Measurements from ENCODE around the gene MED13. TPM values are rescaled to one million over a fixed set of nuclear protein-coding genes. Genes with fewer than 3 reads are reported as not detected.
"Not testable (repeated sequence)": the region's sequence is repeated elsewhere in the genome, so short reads cannot be mapped to it uniquely, and the experiment has no call there.

Gene MED13
- total RNA-seq, 1 donor from 2014 or later: 65.7 TPM

GRCh38 chr17:62017496-62017895, 47.6 kb downstream of the MED13 start:
- H3K27me3 ChIP-seq: no peaks in the 10 kb centered on the region
- ATAC-seq: no peak
- no peak for DNase-seq
- no peaks in the 10 kb centered on the region for H3K4me1 ChIP-seq
- peaks cover 51% of the 10 kb centered on the region for H3K36me3 ChIP-seq
- no peak overlapping the region for H3K4me3 ChIP-seq
- H3K27ac ChIP-seq: no peak overlapping the region
- no peaks in the 10 kb centered on the region for H3K9me3 ChIP-seq
- intact Hi-C loops (cut with DNase I): no loop called here
- no peak for TF ChIP-seq CTCF (IDR thresholded peaks at IDR 0.05)

DNA sequence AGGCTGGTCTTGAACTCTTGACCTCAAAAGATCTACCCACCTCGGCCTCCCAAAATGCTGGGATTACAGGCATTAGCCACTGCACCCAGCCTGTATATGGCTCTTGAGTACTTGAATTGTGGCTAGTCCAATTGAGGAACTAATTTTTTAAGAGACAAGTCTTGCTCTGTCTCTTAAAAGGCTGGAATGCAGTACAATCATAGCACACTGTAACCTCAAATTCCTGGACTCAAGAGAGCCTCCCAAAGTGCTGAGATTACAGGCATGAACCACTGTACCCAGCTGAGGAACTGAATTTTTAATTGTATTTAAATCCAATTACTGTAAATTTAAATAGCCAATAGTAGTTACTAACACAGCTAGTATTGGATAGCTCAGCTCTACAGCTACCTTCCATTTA, 50.6 kb downstream of the MED13 start:
- Histone ChIP-seq H3K36me3 (peaks cover 60% of the 10 kb centered on the region), H3K9me3 (no peaks in the 10 kb centered on the region), H3K27ac (no peak overlapping the region), H3K4me3 (no peak overlapping the region), H3K4me1 (no peaks in the 10 kb centered on the region), H3K27me3 (no peaks in the 10 kb centered on the region)
- no peak for ATAC-seq
- TF ChIP-seq CTCF (IDR thresholded peaks at IDR 0.05): no peak
- no peak for DNase-seq
- intact Hi-C loops (cut with DNase I): no loop called here

- intact Hi-C loops (cut with DNase I): no loop called here
- no peaks in the 10 kb centered on the region for H3K9me3 ChIP-seq
- no peak overlapping the region for H3K4me3 ChIP-seq
- H3K27ac ChIP-seq: no peak overlapping the region
- DNase-seq (no peak), ATAC-seq (no peak)
- no peaks in the 10 kb centered on the region for H3K4me1 ChIP-seq
- no peaks in the 10 kb centered on the region for H3K27me3 ChIP-seq
- peaks cover 81% of the 10 kb centered on the region for H3K36me3 ChIP-seq
- TF ChIP-seq CTCF (IDR thresholded peaks at IDR 0.05): no peak
Measured at GRCh38 chr17:62009220-62009619, 55.9 kb downstream of the MED13 start.

GRCh38 chr17:62008294-62008693, 56.8 kb downstream of the MED13 start:
- TF ChIP-seq CTCF (IDR thresholded peaks at IDR 0.05): no peak
- H3K27me3 ChIP-seq: no peaks in the 10 kb centered on the region
- ATAC-seq (no peak), DNase-seq (no peak)
- intact Hi-C loops (cut with DNase I): no loop called here
- no peak overlapping the region for H3K27ac ChIP-seq
- no peak overlapping the region for H3K4me3 ChIP-seq
- no peaks in the 10 kb centered on the region for H3K4me1 ChIP-seq
- no peaks in the 10 kb centered on the region for H3K9me3 ChIP-seq
- peaks cover 87% of the 10 kb centered on the region for H3K36me3 ChIP-seq

DNA sequence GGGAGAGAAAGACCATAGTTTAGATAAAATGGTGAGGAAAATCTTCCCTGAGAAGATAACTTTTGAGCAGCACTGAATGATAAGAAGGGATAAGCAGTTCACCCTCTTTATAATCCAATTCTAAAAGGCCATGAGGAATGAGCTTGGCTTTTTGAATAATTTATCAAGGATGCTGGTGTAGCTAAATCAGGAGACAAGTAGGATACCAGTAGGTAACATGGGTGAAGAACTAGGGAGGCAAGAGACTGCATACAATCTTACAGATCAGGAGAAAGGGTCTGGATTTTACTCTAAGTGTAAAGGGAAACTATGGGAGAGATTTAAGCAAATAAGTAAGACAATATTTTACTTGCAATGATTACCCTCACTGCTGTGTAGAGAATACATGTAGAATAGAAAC, 60.7 kb downstream of the MED13 start:
- intact Hi-C loops (cut with DNase I): no loop called here
- H3K27me3 ChIP-seq: no peaks in the 10 kb centered on the region
- no peaks in the 10 kb centered on the region for H3K4me1 ChIP-seq
- no peak for ATAC-seq
- H3K9me3 ChIP-seq: no peaks in the 10 kb centered on the region
- H3K36me3 ChIP-seq: peaks cover 64% of the 10 kb centered on the region
- no peak for DNase-seq
- TF ChIP-seq CTCF (IDR thresholded peaks at IDR 0.05): no peak
- no peak overlapping the region for H3K27ac ChIP-seq
- H3K4me3 ChIP-seq: no peak overlapping the region

DNA sequence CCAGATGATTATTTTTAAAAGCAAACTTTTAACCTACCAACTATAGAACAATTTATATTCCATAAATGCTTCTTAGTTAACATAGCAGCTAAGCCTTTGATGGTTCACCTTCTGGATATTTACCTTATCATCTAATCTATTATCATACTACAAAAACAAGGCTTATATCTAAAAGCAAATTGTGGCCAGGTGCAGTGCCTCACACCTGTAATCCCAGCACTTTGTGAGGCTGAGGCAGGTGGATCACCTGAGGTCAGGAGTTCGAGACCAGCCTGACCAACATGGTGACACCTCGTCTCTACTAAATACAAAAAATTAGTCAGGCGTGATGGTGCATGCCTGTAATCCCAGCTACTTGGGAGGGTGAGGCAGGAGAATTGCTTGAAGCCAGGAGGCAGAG, 61.9 kb downstream of the MED13 start:
- H3K4me1 ChIP-seq; H3K27ac ChIP-seq; H3K4me3 ChIP-seq; DNase-seq; intact Hi-C loops (cut with DNase I); ATAC-seq; H3K9me3 ChIP-seq; H3K27me3 ChIP-seq: not testable (repeated sequence)
- H3K36me3 ChIP-seq: peaks cover 56% of the 10 kb centered on the region
